ENCODE data around the gene ARHGAP11A.

GRCh38 chr15:32663671-32664070 lies 48.4 kb downstream of the ARHGAP11A start:
- TF ChIP-seq EZH2phosphoT487 (conservative IDR thresholded peaks at IDR 0.05; ENCODE audit: low read length) (no peak), CTCF (IDR thresholded peaks at IDR 0.05; ENCODE audit: insufficient read depth, low read length, poor library complexity, severe bottlenecking) (no peak)
